Mesangial cell (primary cell): ENCODE data around the gene C17orf75. TPM values are rescaled to one million over a fixed set of nuclear protein-coding genes. Genes with fewer than 3 reads are reported as not detected.

Experiments used
- total RNA-seq: library from RNA; depleted of rRNA; stranded (reverse); fragments of >200 nt; gene quantifications from 2 replicates; pipeline ENCODE4 v1.2.3, GENCODE V29; 2015

The C17orf75 gene, protein sequence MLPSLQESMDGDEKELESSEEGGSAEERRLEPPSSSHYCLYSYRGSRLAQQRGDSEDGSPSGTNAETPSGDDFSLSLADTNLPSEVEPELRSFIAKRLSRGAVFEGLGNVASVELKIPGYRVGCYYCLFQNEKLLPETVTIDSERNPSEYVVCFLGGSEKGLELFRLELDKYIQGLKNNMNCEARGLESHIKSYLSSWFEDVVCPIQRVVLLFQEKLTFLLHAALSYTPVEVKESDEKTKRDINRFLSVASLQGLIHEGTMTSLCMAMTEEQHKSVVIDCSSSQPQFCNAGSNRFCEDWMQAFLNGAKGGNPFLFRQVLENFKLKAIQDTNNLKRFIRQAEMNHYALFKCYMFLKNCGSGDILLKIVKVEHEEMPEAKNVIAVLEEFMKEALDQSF
- total RNA-seq: 10.3 and 11.6 TPM in 2 replicates

DNA sequence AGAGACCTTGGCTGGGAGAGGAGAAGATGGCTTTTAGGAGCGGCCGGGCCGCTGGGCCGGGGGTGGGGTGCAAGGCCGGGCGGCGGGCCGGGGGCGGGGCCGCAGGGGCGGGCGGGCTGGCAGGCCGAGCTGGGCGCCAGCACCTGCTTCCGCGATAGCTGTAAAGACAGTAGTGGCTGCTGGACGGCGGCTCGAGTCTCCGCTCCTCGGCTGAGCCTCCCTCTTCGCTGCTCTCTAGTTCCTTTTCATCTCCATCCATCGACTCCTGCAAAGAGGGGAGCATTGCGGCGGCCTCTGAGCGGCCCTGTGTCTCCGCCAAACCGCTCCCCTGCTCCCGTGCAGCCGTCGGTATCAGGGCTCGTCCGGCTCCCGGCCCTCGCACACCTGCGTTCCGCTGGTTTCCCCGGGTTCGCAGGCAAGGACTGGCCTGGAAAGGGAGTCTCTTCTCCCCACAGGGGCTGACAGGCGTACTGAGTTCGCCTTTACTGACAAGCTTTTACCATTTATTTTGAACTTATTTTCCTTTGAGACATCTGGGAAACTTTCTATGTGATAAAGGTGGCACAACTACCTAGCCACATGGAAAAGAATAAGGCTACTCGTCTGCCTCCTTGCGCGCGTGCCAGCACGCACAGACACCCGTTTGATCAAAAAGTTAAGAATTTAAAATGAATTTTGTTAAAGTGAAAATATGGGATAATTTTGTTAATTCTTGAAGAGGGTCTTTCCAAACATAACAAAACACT lies at the start of gene C17orf75:
C17orf75 (minus strand) TSS at position 317 of the 746 bp plus-strand sequence; CDS start at position 283, 34 bp downstream.

DNA sequence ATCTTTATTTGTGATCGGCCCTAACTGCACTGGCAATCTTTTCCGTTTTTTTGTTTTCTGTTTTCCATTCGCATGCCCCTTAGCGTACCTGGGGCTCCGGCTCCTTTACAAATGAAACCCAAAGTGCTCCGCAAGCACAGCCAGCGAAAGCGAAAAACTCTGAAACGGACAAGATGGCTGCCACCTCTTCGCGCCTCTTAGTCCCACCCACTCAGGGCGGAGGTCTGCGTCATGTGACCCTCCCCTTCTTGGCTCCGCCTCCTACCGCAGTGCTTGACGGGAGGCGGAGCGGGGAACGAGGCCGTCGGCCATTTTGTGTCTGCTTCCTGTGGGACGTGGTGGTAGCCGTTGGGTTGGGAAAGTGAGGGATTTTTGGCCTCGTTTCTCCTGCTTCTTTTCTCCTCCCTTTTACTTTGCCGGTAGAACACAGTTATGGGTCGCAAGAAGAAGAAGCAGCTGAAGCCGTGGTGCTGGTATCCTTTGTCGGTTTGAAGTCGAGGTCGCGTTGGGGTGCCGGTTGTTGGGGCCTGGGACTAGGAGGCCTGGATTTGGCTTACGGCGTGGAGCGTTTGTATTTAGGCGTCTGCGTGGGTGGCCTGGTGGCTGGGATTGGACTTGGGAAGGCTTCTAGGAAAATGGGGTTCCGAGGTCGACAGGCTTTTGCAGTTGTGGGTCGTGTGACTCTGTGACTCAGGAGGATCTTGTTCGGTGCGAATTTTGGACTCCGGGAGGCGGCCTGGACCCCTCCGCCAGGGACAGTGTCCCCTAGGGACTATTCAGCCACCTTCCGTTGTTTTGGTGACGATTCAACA lies 8.1 kb upstream of the C17orf75 start, which contains the start of gene ZNF207:
ZNF207 (plus strand) TSS at position 304 of the 812 bp plus-strand sequence; CDS start at position 433, 129 bp downstream.

Other genes starting within 250 kb of the C17orf75 start
- 13.9 and 21.8 TPM in 2 replicates for gene RHOT1, start 199.7 kb downstream of the C17orf75 start, total RNA-seq
- gene RHBDL3, start 76.3 kb downstream of the C17orf75 start, total RNA-seq: under 0.01 TPM in 1 of 2 replicates, not detected in the other
- gene ZNF207, start 8.0 kb upstream of the C17orf75 start, total RNA-seq: 101 and 122 TPM in 2 replicates
- 45.4 and 73.3 TPM in 2 replicates for gene PSMD11, start 102.3 kb upstream of the C17orf75 start, total RNA-seq
- gene CDK5R1, start 144.8 kb upstream of the C17orf75 start, total RNA-seq: 2.1 and 3.0 TPM in 2 replicates